Measurements from ENCODE around the gene IKZF5. TPM values are rescaled to one million over a fixed set of nuclear protein-coding genes. Genes with fewer than 3 reads are reported as not detected.

Gene IKZF5
- total and polyA plus RNA-seq, 9 of the 15 experiments (the other 6 are each of a cell fraction or from before 2014, with no cell fraction given) = 3.8 to 19.6 (median 12.4) TPM

DNA sequence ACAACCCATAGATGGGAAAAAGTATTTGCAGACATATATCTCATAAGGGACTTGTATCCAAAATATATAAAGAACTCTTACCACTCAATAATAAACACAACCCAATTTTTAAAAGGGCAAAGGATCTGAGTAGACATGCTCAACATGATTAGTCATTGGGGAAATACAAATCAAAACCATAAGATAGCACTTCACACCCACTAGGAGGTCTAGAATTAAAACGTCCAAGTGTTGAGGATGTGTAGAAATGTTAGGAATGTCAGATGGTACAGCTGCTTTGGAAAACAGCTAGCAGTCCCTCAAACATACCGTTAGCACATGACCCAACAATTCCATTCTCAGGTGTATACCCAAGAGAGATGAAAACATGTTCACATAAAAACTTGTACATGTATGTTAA is 20.1 kb downstream of the IKZF5 start:
- no peak overlapping the region for H3K4me3 ChIP-seq
- no peak overlapping the region for H3K27ac ChIP-seq (ENCODE audit: extremely low read depth, low read depth, low read length)
- no peaks in the 10 kb centered on the region for H4K20me1 ChIP-seq (replicated peaks; ENCODE audit: control insufficient read depth, insufficient read depth, low read length)
- in situ Hi-C loops (cut with MboI) (no loop called here), intact Hi-C loops (cut with micrococcal nuclease) (no loop called here)
- no peak overlapping the region for H2AFZ ChIP-seq (ENCODE audit: low read depth, low read length)
- no peaks in the 10 kb centered on the region for H3K9me1 ChIP-seq (ENCODE audit: control insufficient read depth, insufficient read depth, low read length)
- ATAC-seq = no peak
- no TSS peak for BruUV-seq (replicated peaks)
- H3K4me2 ChIP-seq (ENCODE audit: insufficient read depth, low read length) = no peak overlapping the region
- no peak overlapping the region for H3K9ac ChIP-seq (ENCODE audit: insufficient read depth in 1 of 2, low read depth in 2 of 2, low read length in 2 of 2)
- FAIRE-seq = no peak
- no peak for DNase-seq (ENCODE audit: extremely low read depth in 1 of 4, low spot score in 3 of 4)
- H3K4me1 ChIP-seq (replicated peaks in 1 of 2; ENCODE audit: control insufficient read depth in 2 of 2, insufficient read depth in 2 of 2, low read length in 2 of 2) = no peaks in the 10 kb centered on the region
- H3K79me2 ChIP-seq (ENCODE audit: control insufficient read depth, insufficient read depth, low read length) = no peaks in the 10 kb centered on the region
- H3K9me3 ChIP-seq (replicated peaks; ENCODE audit: control insufficient read depth, insufficient read depth, low read depth, low read length) = no peaks in the 10 kb centered on the region
- 44% methylated on average over 2 of the region's 2 CpGs for WGBS (ENCODE audit: insufficient coverage, low coverage, missing lambda C conversion rate)
- ChIA-PET POLR2A (no interaction called here), CTCF (ENCODE audit: low intra/inter-chr PET ratio) (no interaction called here)
- no peaks in the 10 kb centered on the region for H3K27me3 ChIP-seq (ENCODE audit: control insufficient read depth in 2 of 2, insufficient read depth in 2 of 2, low read length in 2 of 2)
- H3K36me3 ChIP-seq (ENCODE audit: control insufficient read depth, insufficient read depth, low read length) = peaks cover 46% of the 10 kb centered on the region; the same call in 2 of the 3 replicates
- TF ChIP-seq ZNF445 (CRISPR knock-in tag; IDR thresholded peaks at IDR 0.05; ENCODE audit: low read depth) (no peak), KAT7 (CRISPR knock-in tag; IDR thresholded peaks at IDR 0.05; ENCODE audit: borderline replicate concordance) (no peak), POLR2AphosphoS2 (IDR thresholded peaks at IDR 0.05; ENCODE audit: low read length) (no peak), ZNF316 (IDR thresholded peaks at IDR 0.05) (no peak), SMAD2 (IDR thresholded peaks at IDR 0.05; ENCODE audit: low read depth, low read length) (no peak), POLR2B (IDR thresholded peaks at IDR 0.05; ENCODE audit: low read depth, partially characterized antibody) (no peak), MAFK (IDR thresholded peaks at IDR 0.05; ENCODE audit: low read length) (no peak), RB1 (IDR thresholded peaks at IDR 0.05; ENCODE audit: low read depth) (no peak), FOXJ3 (CRISPR knock-in tag; IDR thresholded peaks at IDR 0.05) (no peak), UBTF (IDR thresholded peaks at IDR 0.05; ENCODE audit: borderline replicate concordance in 1 of 2, low read depth in 2 of 2, low read length in 2 of 2) (no peak), KLF13 (tag; IDR thresholded peaks at IDR 0.05; ENCODE audit: borderline replicate concordance, low read depth) (no peak), HDGF (IDR thresholded peaks at IDR 0.05) (no peak), BRD9 (IDR thresholded peaks at IDR 0.05; ENCODE audit: low read depth, partially characterized antibody) (no peak), ZNF239 (CRISPR knock-in tag; IDR thresholded peaks at IDR 0.05) (no peak)
- TF ChIP-seq, protein P1, sequence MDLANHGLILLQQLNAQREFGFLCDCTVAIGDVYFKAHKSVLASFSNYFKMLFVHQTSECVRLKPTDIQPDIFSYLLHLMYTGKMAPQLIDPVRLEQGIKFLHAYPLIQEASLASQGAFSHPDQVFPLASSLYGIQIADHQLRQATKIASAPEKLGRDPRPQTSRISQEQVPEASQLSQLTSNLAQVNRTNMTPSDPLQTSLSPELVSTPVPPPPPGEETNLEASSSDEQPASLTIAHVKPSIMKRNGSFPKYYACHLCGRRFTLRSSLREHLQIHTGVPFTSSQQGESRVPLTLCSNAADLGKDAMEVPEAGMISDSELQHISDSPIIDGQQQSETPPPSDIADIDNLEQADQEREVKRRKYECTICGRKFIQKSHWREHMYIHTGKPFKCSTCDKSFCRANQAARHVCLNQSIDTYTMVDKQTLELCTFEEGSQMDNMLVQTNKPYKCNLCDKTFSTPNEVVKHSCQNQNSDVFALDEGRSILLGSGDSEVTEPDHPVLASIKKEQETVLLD (IDR thresholded peaks at IDR 0.05) = no peak
- TF ChIP-seq, protein P2, sequence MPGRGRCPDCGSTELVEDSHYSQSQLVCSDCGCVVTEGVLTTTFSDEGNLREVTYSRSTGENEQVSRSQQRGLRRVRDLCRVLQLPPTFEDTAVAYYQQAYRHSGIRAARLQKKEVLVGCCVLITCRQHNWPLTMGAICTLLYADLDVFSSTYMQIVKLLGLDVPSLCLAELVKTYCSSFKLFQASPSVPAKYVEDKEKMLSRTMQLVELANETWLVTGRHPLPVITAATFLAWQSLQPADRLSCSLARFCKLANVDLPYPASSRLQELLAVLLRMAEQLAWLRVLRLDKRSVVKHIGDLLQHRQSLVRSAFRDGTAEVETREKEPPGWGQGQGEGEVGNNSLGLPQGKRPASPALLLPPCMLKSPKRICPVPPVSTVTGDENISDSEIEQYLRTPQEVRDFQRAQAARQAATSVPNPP (IDR thresholded peaks at IDR 0.05; ENCODE audit: borderline replicate concordance, insufficient read depth, insufficient read length) = no peak
- TF ChIP-seq, protein P3, sequence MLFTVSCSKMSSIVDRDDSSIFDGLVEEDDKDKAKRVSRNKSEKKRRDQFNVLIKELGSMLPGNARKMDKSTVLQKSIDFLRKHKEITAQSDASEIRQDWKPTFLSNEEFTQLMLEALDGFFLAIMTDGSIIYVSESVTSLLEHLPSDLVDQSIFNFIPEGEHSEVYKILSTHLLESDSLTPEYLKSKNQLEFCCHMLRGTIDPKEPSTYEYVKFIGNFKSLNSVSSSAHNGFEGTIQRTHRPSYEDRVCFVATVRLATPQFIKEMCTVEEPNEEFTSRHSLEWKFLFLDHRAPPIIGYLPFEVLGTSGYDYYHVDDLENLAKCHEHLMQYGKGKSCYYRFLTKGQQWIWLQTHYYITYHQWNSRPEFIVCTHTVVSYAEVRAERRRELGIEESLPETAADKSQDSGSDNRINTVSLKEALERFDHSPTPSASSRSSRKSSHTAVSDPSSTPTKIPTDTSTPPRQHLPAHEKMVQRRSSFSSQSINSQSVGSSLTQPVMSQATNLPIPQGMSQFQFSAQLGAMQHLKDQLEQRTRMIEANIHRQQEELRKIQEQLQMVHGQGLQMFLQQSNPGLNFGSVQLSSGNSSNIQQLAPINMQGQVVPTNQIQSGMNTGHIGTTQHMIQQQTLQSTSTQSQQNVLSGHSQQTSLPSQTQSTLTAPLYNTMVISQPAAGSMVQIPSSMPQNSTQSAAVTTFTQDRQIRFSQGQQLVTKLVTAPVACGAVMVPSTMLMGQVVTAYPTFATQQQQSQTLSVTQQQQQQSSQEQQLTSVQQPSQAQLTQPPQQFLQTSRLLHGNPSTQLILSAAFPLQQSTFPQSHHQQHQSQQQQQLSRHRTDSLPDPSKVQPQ (CRISPR knock-in tag; IDR thresholded peaks at IDR 0.05; ENCODE audit: borderline replicate concordance) = no peak

Measured in K562 (cell line).